Measurements from ENCODE around the gene ISCU. TPM values are rescaled to one million over a fixed set of nuclear protein-coding genes. Genes with fewer than 3 reads are reported as not detected.

The ISCU gene
- total RNA-seq, 4 donors from 2014 or later: 172 to 269 (median 185) TPM

GRCh38 chr12:108561852-108562347 is 496 bp upstream of the ISCU start:
- peak overlapping the region; percentile 62 to 96 (median 88) for H3K4me3 ChIP-seq
- no peaks in the 10 kb centered on the region for H3K27me3 ChIP-seq
- H3K27ac ChIP-seq: peak overlapping the region in 3 of 4 donors; percentile 81 to 97 (median 97)
- 0 to 1% methylated on average over 15 to 17 of the region's 20 CpGs for WGBS, 2 donors
- H3K4me1 ChIP-seq: peaks cover 0 to 77% (median 21%) of the 10 kb centered on the region in 4 donors
- no peak for TF ChIP-seq CTCF (IDR thresholded peaks at IDR 0.05)
- TF ChIP-seq POLR2A (IDR thresholded peaks at IDR 0.05): no peak
- TF ChIP-seq EP300 (IDR thresholded peaks at IDR 0.05): no peak
- H3K9me3 ChIP-seq: no peaks in the 10 kb centered on the region
- DNase-seq (ENCODE audit: low spot score in 2 of 2): no peak
- H3K36me3 ChIP-seq: peaks cover 0 to 36% (median 11%) of the 10 kb centered on the region in 3 donors

GRCh38 chr12:108563136-108563803 is 874 bp downstream of the ISCU start:
- H3K4me1 ChIP-seq: peaks cover 0 to 74% (median 19%) of the 10 kb centered on the region in 4 donors
- 1% methylated on average over 11 to 14 of the region's 14 CpGs for WGBS, 2 donors
- peaks cover 0 to 42% (median 16%) of the 10 kb centered on the region in 3 donors for H3K36me3 ChIP-seq
- H3K27ac ChIP-seq: peak overlapping the region; percentile 81 to 97 (median 97)
- H3K27me3 ChIP-seq: no peaks in the 10 kb centered on the region
- no peaks in the 10 kb centered on the region for H3K9me3 ChIP-seq
- H3K4me3 ChIP-seq: peak overlapping the region; percentile 81 to 97 (median 96)
- peak; percentile 78 to 87 for DNase-seq (ENCODE audit: low spot score in 2 of 2)
- TF ChIP-seq EP300 (IDR thresholded peaks at IDR 0.05) (peak in 1 of 2 donors; percentile 78), POLR2A (IDR thresholded peaks at IDR 0.05) (peak in 1 of 2 donors; percentile 29), CTCF (IDR thresholded peaks at IDR 0.05) (peak; percentile 68 to 94 (median 83))

DNA sequence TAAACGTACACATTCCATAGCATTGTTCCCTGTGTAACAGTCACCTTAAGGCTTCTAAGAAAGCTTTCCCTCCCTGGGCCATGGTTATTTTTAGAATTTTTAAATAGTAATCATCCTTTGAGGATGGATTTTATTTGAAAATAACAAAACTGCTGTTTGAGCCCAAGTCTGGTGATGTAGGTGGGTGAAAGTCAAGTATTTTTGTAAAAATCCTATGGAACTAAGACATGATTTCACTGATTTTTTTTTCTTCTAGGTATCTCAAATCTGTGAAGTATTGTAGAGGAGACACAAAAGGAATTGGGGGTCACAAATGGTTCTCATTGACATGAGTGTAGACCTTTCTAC is 1.4 kb downstream of the ISCU start:
- Histone ChIP-seq H3K27me3 (no peaks in the 10 kb centered on the region), H3K4me1 (peaks cover 0 to 69% (median 18%) of the 10 kb centered on the region in 4 donors), H3K4me3 (peak overlapping the region in 3 of 4 donors; percentile 81 to 96 (median 95)), H3K27ac (peak overlapping the region; percentile 81 to 97 (median 97)), H3K36me3 (peaks cover 0 to 47% (median 16%) of the 10 kb centered on the region in 3 donors), H3K9me3 (no peaks in the 10 kb centered on the region)
- TF ChIP-seq CTCF (IDR thresholded peaks at IDR 0.05) (no peak), EP300 (IDR thresholded peaks at IDR 0.05) (no peak), POLR2A (IDR thresholded peaks at IDR 0.05) (no peak)
- 0% methylated on average over 1 of the region's 1 CpG for WGBS, 2 donors
- no peak for DNase-seq (ENCODE audit: low spot score in 2 of 2)

- Histone ChIP-seq H3K36me3 (peaks cover 0 to 56% (median 16%) of the 10 kb centered on the region in 3 donors), H3K27me3 (no peaks in the 10 kb centered on the region), H3K4me3 (no peak overlapping the region), H3K4me1 (peaks cover 0 to 59% (median 11%) of the 10 kb centered on the region in 4 donors), H3K27ac (peak overlapping the region in 2 of 4 donors; percentile 9 to 97), H3K9me3 (no peaks in the 10 kb centered on the region)
- DNase-seq (ENCODE audit: low spot score in 2 of 2): no peak
- TF ChIP-seq EP300 (IDR thresholded peaks at IDR 0.05) (no peak), POLR2A (IDR thresholded peaks at IDR 0.05) (no peak), CTCF (IDR thresholded peaks at IDR 0.05) (no peak)
These were observed 2.3 kb downstream of the ISCU start for GRCh38 chr12:108564724-108565123.

DNA sequence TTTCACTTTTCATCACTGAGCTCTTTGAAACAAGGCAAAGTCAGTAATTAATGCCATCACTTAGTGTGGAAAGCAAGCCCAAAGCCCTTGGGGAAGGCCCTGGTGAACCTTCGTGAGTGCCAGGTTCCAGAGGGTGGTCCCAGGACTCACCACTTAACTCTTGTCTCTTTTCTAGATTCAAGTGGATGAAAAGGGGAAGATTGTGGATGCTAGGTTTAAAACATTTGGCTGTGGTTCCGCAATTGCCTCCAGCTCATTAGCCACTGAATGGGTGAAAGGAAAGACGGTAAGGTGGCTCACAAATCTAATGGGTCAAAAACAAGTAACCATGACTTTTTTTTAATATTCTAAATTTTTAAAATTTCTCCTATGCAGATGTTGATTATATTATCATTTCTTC is 2.8 kb downstream of the ISCU start:
- Histone ChIP-seq H3K4me1 (peaks cover 0 to 55% (median 6%) of the 10 kb centered on the region in 4 donors), H3K36me3 (peaks cover 0 to 61% (median 16%) of the 10 kb centered on the region in 3 donors), H3K27me3 (no peaks in the 10 kb centered on the region), H3K27ac (peak overlapping the region in 2 of 4 donors; percentile 69 to 97), H3K4me3 (no peak overlapping the region), H3K9me3 (no peaks in the 10 kb centered on the region)
- WGBS, 2 donors: 79 to 88% methylated on average over 3 of the region's 3 CpGs
- DNase-seq (ENCODE audit: low spot score in 2 of 2): no peak
- TF ChIP-seq EP300 (IDR thresholded peaks at IDR 0.05) (no peak), CTCF (IDR thresholded peaks at IDR 0.05) (no peak), POLR2A (IDR thresholded peaks at IDR 0.05) (no peak)
